22Rv1 (cell line): ENCODE data around the gene NOS1AP.

Experiments
- CTCF ChIP-seq: fragments of 450-650 bp; IDR thresholded peaks from 2 replicates; pipeline ENCODE4 v1.5.1; 2017; ENCODE audit warnings: mild to moderate bottlenecking
- ZFX ChIP-seq: fragments of 450-650 bp; IDR thresholded peaks from 2 replicates; pipeline ENCODE4 v1.6.1; 2017; ENCODE audit warnings: antibody characterized with exemption, borderline replicate concordance

- TF ChIP-seq CTCF = no peak
- no peak for TF ChIP-seq ZFX
Measured at GRCh38 chr1:162139211-162139610, 69.7 kb downstream of the NOS1AP start.
